OCI-M2 (cell line): ENCODE results near the gene KCTD11.

Experiments
- DNase-seq: peaks from one replicate; lab custom pipeline; 2025; ENCODE audit not compliant: unreplicated experiment; lab: John Stamatoyannopoulos, UW

KCTD11 gene

GRCh38 chr17:7370853-7371252 lies 18.9 kb downstream of the KCTD11 start:
- no peak for DNase-seq

GRCh38 chr17:7374353-7374752 lies 22.4 kb downstream of the KCTD11 start:
- DNase-seq = no peak

GRCh38 chr17:7379134-7379533 lies 27.2 kb downstream of the KCTD11 start:
- DNase-seq = no peak

GRCh38 chr17:7380321-7380720 lies 28.4 kb downstream of the KCTD11 start:
- no peak for DNase-seq

- DNase-seq = no peak
These were observed 29.1 kb downstream of the KCTD11 start, which contains the start of gene TNK1 for GRCh38 chr17:7380855-7381683. TSS of gene TNK1 (plus strand) at chr17:7381089. CDS start at chr17:7382927, 1,838 bp downstream.

- DNase-seq = no peak
These were observed 30.9 kb downstream of the KCTD11 start for GRCh38 chr17:7382901-7383300.

GRCh38 chr17:7383371-7383741 lies 31.4 kb downstream of the KCTD11 start:
- no peak for DNase-seq

GRCh38 chr17:7383742-7384488 lies 32.0 kb downstream of the KCTD11 start:
- DNase-seq = no peak

GRCh38 chr17:7384489-7385081 lies 32.6 kb downstream of the KCTD11 start:
- no peak for DNase-seq

- no peak for DNase-seq
These were observed 36.9 kb downstream of the KCTD11 start for GRCh38 chr17:7388856-7389255.

- no peak for DNase-seq
These were observed 38.3 kb downstream of the KCTD11 start for GRCh38 chr17:7389924-7390910.

- DNase-seq = no peak
These were observed 39.3 kb downstream of the KCTD11 start for GRCh38 chr17:7391307-7391706.

GRCh38 chr17:7392696-7393612 lies 41.0 kb downstream of the KCTD11 start:
- no peak for DNase-seq

- no peak for DNase-seq
These were observed 41.9 kb downstream of the KCTD11 start for GRCh38 chr17:7393613-7394451.

GRCh38 chr17:7394452-7395191 lies 42.7 kb downstream of the KCTD11 start, which contains the start of gene PLSCR3:
TSS of gene PLSCR3 (minus strand) at chr17:7394525. CDS start at chr17:7394110, 415 bp downstream.
- DNase-seq = peak; percentile 6

- DNase-seq = no peak
These were observed 44.2 kb downstream of the KCTD11 start for GRCh38 chr17:7396147-7396546.

- no peak for DNase-seq
These were observed 46.6 kb downstream of the KCTD11 start for GRCh38 chr17:7398612-7399011.
